GM21360 (cell line): ENCODE results near the gene PIM1.

ENCODE experiments used
- ATAC-seq: cut with Tn5 transposase; IDR thresholded peaks from one replicate; pipeline ENCODE4 v1.9.1; 2021; ENCODE audit warnings: mild to moderate bottlenecking, moderate library complexity; ENCODE audit not compliant: unreplicated experiment

The PIM1 gene

DNA sequence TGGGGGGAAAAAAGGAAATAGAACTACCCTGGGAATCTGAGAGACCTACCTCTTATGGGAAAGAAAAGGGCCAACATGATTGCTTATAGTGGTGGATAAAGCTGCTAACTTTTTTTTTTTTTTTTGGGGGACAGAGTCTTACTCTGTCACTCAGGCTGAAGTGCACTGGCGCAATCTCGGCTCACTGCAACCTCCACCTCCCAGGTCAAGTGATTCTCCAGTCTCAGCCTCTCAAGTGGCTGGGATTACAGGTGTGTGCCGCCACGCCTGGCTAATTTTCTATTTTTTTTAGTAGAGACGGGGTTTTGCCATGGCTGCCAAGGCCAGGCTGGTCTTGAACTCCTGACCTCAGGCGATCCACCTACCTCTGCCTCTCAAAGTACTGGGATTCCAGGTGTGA lies 48.1 kb downstream of the PIM1 start:
- ATAC-seq, result no peak

DNA sequence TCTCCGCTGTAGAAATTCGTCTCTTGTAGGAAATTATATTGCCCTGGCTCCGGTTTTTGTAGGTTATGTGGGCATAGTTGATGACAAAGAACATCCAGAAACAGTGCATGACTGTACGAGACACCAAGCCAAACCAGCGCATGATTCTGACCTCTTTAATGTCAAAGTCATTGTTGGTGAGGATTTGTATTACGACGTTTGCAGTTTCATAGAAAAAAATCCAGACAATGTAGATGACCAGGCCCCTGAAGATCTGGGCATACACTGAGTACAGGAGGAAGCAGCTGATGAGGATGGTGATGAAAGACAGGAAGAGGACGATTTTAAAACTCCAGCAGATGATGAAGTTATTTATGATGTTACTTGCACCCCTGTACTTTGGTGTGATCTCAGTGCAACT lies 48.6 kb downstream of the PIM1 start:
- ATAC-seq, result no peak

DNA sequence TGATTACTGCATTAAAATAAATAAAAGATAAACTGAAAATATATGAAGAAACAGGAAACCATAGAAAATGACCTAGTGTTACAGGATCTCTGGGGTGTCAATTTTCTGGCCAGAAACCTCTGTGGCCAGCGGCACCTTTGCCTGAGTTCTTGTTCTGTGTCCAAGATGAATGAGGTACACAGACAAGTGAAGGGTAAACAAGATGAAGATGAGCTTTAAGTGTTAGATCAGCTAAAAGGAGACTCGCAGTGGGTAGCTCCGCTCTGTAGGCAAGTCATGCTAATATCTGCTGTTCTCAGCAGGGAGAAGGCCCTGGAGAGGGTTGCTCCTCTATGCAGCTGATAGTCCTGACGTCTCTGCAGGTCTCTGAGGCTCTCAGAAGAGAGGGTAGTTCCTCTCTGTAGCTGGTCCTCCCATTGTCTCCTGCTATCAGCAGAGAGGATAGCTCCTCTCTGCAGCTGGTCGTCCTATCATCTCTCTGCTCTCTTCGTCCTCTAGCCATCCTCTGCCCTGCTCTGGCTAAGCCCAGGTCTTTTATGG lies 51.7 kb downstream of the PIM1 start:
- no peak for ATAC-seq

DNA sequence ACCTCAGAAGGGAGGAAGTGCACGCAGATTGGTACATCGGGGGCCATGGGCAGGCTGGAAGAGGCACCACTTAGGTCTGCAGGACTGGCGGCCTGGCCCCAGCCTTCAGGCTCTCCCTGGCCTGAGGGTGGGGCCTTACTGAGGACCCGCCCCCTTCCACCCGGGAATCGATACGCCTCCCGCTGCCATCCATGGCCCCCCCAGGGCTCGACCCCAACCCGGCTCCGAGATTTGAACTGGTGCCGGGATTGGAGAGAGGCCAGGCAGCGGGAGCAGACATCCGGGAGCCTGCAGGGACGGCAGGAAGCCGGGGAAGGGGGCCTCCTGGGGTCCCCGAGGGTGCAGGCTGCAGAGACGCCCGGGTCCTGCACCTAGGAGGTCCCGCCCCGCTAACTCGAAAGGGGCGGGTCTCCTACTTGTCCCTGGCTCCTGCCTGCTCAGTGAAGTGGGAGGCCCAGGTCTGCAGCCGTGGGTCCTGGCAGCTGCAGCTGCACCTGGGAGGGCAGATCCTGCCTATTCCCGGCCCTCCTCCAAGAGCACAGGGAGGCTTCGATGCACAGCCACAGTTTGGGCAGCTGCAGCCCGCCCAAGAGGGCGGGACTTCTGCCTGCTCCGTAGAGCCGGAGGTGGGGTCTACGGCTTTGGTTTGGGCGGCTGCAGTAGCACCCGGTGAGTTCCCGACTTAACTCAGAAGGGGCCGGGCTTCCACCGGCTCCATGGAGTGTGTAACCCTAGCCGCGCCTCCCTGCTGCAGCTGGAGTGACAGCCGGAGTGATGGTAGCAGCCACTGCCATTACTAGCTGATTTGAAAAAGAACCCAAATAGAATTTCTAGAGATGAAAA lies 52.4 kb downstream of the PIM1 start:
- peak; percentile 89 for ATAC-seq

DNA sequence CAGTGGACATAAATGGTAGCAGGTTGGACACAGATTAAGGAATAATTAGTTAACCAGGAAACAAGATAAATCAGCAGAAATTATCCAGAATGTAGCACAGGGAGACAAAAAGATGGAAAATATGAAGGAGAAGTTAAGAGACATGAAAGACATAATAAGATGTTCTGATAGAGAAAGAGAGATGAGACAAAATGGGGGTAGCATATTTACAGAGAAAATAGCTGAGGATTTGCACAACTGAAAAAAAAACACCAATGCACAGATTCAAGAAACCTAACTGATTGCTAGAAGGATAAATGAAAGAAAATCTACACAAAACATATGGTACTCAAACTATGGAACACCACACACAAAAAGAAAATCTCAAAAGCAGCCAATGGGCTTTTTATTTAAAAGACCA lies 53.0 kb downstream of the PIM1 start:
- no peak for ATAC-seq
